PC-3 (cell line): ENCODE measurements around the gene CARNS1.

Experiments used
- EZH2 ChIP-seq: fragments of 300-600 bp; sonication (generic); IDR thresholded peaks from one replicate; pipeline ENCODE4 v1.6.1; 2017; ENCODE audit warnings: antibody characterized with exemption, mild to moderate bottlenecking, low read length; ENCODE audit not compliant: unreplicated experiment
- EZH2phosphoT487 ChIP-seq: fragments of 300-600 bp; sonication (generic); IDR thresholded peaks from 2 replicates; pipeline ENCODE4 v1.6.1; 2018; ENCODE audit warnings: mild to moderate bottlenecking, antibody characterized with exemption, low read length, borderline replicate concordance
- TF ChIP-seq, protein P1 (sequence below): fragments of 300-600 bp; sonication (generic); conservative IDR thresholded peaks from 2 replicates; pipeline ENCODE4 v1.5.1; 2017; ENCODE audit warnings: antibody characterized with exemption, low read depth, mild to moderate bottlenecking, low read length

GRCh38 chr11:67404515-67405195 is 10.8 kb upstream of the CARNS1 start:
- TF ChIP-seq EZH2phosphoT487 = no peak
- TF ChIP-seq, protein P1, sequence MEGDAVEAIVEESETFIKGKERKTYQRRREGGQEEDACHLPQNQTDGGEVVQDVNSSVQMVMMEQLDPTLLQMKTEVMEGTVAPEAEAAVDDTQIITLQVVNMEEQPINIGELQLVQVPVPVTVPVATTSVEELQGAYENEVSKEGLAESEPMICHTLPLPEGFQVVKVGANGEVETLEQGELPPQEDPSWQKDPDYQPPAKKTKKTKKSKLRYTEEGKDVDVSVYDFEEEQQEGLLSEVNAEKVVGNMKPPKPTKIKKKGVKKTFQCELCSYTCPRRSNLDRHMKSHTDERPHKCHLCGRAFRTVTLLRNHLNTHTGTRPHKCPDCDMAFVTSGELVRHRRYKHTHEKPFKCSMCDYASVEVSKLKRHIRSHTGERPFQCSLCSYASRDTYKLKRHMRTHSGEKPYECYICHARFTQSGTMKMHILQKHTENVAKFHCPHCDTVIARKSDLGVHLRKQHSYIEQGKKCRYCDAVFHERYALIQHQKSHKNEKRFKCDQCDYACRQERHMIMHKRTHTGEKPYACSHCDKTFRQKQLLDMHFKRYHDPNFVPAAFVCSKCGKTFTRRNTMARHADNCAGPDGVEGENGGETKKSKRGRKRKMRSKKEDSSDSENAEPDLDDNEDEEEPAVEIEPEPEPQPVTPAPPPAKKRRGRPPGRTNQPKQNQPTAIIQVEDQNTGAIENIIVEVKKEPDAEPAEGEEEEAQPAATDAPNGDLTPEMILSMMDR = no peak
- no peak for TF ChIP-seq EZH2
